Urinary bladder (tissue), 4 donors: Measurements from ENCODE around the gene SYTL1. TPM values are rescaled to one million over a fixed set of nuclear protein-coding genes. Genes with fewer than 3 reads are reported as not detected.
A peak's percentile ranks its signal among the peaks of the same experiment; 100 is the strongest.

Experiments
- DNase-seq: peaks from one replicate; pipeline ENCODE4 v3.0.0-alpha.2; 2015; ENCODE audit errors: extremely low spot score
- H3K27ac ChIP-seq: one replicate; pipeline ENCODE4 v1.5.1; 2013; ENCODE audit warnings: low read depth, mild to moderate bottlenecking, moderate library complexity
- H3K36me3 ChIP-seq: one replicate; pipeline ENCODE4 v1.6.1; 2013; ENCODE audit warnings: mild to moderate bottlenecking, moderate library complexity; ENCODE audit not compliant: insufficient read depth
- H3K4me1 ChIP-seq: one replicate; pipeline ENCODE4 v1.6.1; 2013; ENCODE audit warnings: mild to moderate bottlenecking, moderate library complexity; ENCODE audit not compliant: insufficient read depth
- H3K4me3 ChIP-seq: one replicate; pipeline ENCODE4 v1.5.1; 2013; ENCODE audit warnings: low read depth, low read length
- WGBS: extraction: QIAGEN DNeasy Blood & Tissue Kit; methylation state at CpG from one replicate; pipeline ENCODE4 v1.1.7; 2013; 5-methylcytosine and 5-hydroxymethylcytosine counted together
- polyA plus RNA-seq: library from polyadenylated mRNA; stranded (reverse); fragments of 200-250 nt; gene quantifications from one replicate; pipeline ENCODE4 v1.2.3, GENCODE V29; 2013
- small RNA-seq: library from RNA; depleted of rRNA; stranded (forward); fragments of <200 nt; gene quantifications from one replicate; pipeline ENCODE3, GENCODE V24; 2014
- total RNA-seq: library from RNA; depleted of rRNA; stranded (reverse); fragments of >200 nt; gene quantifications from one replicate; pipeline ENCODE4 v1.2.3, GENCODE V29; 2014
- donor health status: healthy with polysubstance abuse.
- donor health status: healthy.

The SYTL1 gene
- total and polyA plus RNA-seq, 2 donors, result 12.8 to 31.0 TPM

DNA sequence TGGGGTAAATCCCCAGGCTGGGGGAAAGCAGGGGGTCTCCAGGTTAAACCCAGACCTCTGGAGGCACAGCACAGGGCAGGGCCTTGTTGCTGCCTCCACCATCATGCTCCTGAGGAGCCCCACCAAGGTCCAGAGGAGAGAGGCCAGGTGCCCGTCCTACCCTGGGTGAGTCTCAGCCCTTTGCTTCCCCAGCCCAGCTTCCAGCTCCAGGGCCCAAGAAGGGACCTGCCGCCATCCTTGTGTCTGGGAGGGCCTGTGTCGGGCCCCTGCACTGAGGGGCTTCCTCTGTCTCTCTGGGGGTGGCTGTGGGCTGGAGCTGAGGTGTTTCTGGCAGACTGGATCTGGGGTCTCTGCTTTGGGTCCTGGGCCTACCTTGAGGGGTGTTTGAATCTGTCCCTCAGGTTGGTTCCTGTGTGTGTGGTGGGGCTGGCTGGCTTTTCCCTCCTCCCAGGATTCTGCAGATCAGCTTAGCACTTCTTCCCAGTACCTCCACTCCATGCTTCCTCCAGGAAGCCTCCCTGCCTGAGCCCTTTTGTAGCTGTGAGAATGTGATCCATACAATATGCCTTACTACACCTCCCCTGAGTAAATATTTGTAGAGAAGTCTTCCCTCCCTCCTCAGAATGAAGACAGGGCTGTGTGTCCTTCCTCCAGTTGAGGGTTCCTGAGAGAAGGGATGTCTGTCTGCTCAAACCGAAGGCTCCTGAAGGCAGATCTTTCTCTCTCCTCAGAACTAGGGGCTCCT, 56.8 kb downstream of the SYTL1 start:
- WGBS, result 76% methylated on average over 4 of the region's 4 CpGs
- no peak for DNase-seq
- no peaks in the 10 kb centered on the region for H3K4me1 ChIP-seq

DNA sequence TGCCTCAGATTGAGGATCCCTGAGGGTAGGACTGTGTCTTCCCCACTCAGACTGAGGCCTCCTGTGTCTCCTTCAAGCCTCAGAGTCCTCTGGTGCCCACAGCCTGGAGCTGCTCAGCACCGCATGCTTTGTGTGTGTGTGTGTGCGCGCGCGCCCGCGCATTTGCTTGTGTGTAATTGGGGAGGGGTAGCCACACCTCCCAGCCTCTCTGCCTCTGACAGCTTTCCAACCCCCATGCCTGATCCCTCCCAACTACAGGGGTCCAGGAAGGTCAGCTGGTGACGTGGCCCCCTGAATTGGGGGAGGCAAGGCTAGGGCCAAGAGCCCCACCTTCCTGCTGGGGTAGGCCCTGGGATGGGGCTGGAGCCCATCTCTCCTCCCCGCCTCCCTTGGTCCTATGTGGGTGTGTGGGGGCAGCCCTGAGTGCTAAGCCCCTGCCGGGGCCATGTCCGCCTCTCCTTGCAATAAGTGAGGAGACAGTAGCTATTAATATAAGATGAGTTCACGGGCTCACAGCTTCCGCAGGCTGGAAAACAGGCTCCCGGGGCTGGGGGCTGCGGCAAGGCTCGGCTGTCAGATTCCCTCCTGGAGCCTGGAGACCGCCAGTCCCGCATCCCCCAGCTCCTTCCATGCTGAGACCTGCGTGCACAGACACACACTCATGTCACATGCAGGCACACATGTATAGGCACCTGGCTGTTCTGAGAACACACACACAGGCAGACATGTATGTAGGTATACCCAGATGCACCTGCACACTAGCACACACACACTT, 57.6 kb downstream of the SYTL1 start:
- no peak for DNase-seq
- no peaks in the 10 kb centered on the region for H3K4me1 ChIP-seq
- H3K36me3 ChIP-seq, result no peaks in the 10 kb centered on the region
- H3K27ac ChIP-seq, result no peak overlapping the region
- whole genome bisulfite sequencing, result 50% methylated on average over 19 of the region's 19 CpGs
- no peak overlapping the region for H3K4me3 ChIP-seq

More for the DNA sequence above, 56.8 kb downstream of the SYTL1 start:
- Histone ChIP-seq H3K4me3 (no peak overlapping the region), H3K36me3 (no peaks in the 10 kb centered on the region), H3K27ac (no peak overlapping the region)

DNA sequence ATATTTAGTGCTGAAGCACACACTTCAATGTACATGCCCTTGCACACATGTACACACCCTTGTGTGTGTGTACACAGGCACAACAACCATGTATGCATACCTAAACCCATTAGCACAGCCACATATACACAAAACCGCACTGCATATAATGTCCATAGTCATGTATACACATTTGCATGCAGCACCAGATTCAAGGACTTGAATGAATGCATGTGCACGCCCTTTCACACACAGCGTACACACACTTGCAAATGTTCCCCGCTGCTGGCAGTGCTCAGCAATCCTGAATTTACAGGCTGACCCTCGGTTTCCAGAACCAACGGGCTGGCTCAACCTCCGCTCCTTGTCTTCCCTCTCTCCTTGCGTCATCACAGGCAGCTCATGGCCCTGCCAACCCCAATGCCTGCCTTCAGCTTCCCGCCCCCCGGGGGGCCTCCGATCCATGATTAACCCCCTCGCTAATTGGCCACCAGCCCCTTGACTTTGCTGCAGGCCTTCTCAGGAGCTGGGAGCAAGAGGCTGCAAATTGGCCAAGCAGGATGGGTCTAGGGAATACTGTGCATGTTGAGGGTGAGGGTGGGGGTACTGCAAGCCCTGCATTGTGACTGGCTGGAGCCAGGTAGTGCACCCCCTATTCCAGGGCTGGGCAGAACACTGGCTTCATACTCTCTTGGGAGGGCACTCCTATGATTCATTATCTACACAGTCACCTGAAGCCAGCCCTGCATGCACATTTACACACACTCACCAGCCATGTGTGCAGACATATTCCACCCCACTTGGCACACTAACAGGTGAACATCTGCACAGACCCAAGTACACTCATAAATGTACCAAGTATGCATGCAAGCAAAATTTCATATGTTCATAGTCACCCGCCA, 58.5 kb downstream of the SYTL1 start:
- Histone ChIP-seq H3K36me3 (no peaks in the 10 kb centered on the region), H3K4me3 (no peak overlapping the region), H3K27ac (no peak overlapping the region), H3K4me1 (no peaks in the 10 kb centered on the region)
- 32% methylated on average over 13 of the region's 13 CpGs for WGBS
- DNase-seq, result no peak

DNA sequence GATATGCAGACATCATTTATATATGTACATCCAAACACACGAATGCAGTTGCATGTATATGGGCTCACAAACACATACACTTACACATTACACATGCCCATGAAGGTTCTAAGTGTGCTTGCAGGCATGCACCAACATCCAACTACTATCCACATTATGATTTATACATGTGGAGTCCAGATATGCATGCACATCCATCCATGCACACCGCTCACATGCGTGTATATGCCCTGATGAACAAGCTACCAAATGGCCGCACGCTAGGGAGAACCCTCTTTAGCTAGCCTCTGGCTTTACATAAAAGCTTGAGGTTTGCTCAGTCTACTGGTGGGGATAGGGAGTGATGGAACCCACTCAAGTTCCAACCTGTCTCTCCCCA, 59.1 kb downstream of the SYTL1 start:
- 86% methylated on average over 5 of the region's 5 CpGs for WGBS
- no peak for DNase-seq
- Histone ChIP-seq H3K4me1 (no peaks in the 10 kb centered on the region), H3K36me3 (no peaks in the 10 kb centered on the region), H3K4me3 (no peak overlapping the region), H3K27ac (no peak overlapping the region)

DNA sequence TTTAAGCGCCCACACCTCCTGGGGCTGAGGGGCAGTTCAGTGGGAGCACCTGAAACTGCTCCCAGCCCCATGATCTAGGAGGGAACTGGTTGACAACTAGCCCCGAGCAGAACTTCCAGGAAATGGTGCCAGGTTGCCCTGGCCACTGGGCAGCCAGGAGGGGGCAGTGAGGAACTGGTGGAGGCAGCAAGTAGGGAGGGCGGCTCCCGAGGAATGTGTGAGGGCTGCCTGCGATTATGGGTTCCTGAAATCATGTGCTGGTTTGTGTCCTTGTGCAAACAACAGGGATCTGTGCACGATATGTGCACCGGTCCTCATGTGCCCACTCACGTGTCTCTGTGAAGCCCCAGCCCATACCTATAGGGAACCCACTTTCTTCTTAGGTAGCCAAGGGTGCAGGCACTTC, 60.5 kb downstream of the SYTL1 start:
- Histone ChIP-seq H3K27ac (peak overlapping the region; percentile 81), H3K4me1 (no peaks in the 10 kb centered on the region), H3K36me3 (no peaks in the 10 kb centered on the region), H3K4me3 (no peak overlapping the region)
- no peak for DNase-seq
- 25% methylated on average over 8 of the region's 8 CpGs for WGBS

DNA sequence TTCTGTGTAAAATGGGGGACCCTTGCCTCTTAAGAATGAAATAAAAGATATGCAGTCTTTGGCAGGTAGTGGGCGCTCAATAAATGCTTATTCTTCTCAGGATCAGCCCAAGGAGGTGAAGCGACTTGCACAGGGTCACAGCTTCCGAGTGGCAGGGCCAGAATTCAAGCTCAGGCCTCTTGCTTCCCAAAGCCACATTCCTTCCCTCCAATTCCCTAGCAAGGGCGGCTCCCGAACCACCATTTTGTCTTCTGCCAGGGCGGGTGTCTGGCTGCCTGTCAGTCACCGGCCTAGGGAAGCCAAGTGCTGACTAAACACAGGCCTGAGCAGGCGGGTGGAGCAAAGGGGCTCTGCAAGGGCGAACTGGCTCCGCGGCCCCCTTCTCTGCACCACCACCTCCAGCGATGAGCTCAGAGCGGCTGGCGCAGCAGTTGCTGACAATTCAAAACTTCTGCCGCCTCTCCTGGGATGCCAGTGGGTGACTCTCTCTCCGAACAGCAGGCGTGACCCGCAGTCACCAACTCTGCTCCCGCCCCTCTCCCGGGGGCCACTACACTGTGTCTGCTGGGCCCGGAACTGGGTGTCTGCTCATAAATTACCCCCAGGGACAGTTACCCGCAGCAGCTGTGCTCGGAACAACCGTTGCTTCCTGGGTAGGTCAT, 61.4 kb downstream of the SYTL1 start:
- Histone ChIP-seq H3K4me3 (no peak overlapping the region), H3K4me1 (no peaks in the 10 kb centered on the region), H3K36me3 (no peaks in the 10 kb centered on the region), H3K27ac (peak overlapping the region; percentile 81)
- 18% methylated on average over 24 of the region's 24 CpGs for WGBS
- DNase-seq, result no peak

Small RNAs within 50 kb of the gene (small RNA-seq; reads per million reads assigned to genes)
- gene RNU6-48P, result not detected

Other genes starting within 250 kb of the SYTL1 start
- gene SLC9A1, start 186.9 kb upstream of the SYTL1 start, total RNA-seq, result 9.7 TPM
- 18.3 TPM for gene SLC9A1, start 186.9 kb upstream of the SYTL1 start, polyA plus RNA-seq
- gene WDTC1, start 107.4 kb upstream of the SYTL1 start, total RNA-seq, result 16.5 TPM
- gene WDTC1, start 107.4 kb upstream of the SYTL1 start, polyA plus RNA-seq, result 39.8 TPM
- gene TMEM222, start 19.9 kb upstream of the SYTL1 start, total RNA-seq, result 12.8 TPM
- gene TMEM222, start 19.9 kb upstream of the SYTL1 start, polyA plus RNA-seq, result 58.4 TPM
- 10.1 TPM for gene MAP3K6, start 24.9 kb downstream of the SYTL1 start, total RNA-seq
- gene MAP3K6, start 24.9 kb downstream of the SYTL1 start, polyA plus RNA-seq, result 83.3 TPM
- gene FCN3, start 32.8 kb downstream of the SYTL1 start, total RNA-seq, result not detected
- gene FCN3, start 32.8 kb downstream of the SYTL1 start, polyA plus RNA-seq, result 4.5 TPM
- gene CD164L2, start 41.3 kb downstream of the SYTL1 start, total RNA-seq, result not detected
- 0.06 TPM for gene CD164L2, start 41.3 kb downstream of the SYTL1 start, polyA plus RNA-seq
- 0.16 TPM for gene GPR3, start 50.6 kb downstream of the SYTL1 start, total RNA-seq
- gene GPR3, start 50.6 kb downstream of the SYTL1 start, polyA plus RNA-seq, result 1.8 TPM
- 40.7 TPM for gene WASF2, start 148.1 kb downstream of the SYTL1 start, total RNA-seq
- 83.6 TPM for gene WASF2, start 148.1 kb downstream of the SYTL1 start, polyA plus RNA-seq